Measurements from ENCODE around the gene EDAR.

GRCh38 chr2:108925735-108926134, 63.3 kb downstream of the EDAR start:
- TF ChIP-seq EZH2 (IDR thresholded peaks at IDR 0.05; ENCODE audit: low read length, missing control alignments) (no peak), CTCF (conservative IDR thresholded peaks at IDR 0.05 in 1 of 2, IDR thresholded peaks at IDR 0.05 in 1 of 2; ENCODE audit: low read depth in 1 of 2, low read length in 2 of 2) (no peak)

Measured in fibroblast of lung (primary cell).